ENCODE measurements around the gene GPD1.

- no peak for TF ChIP-seq POLR2A (IDR thresholded peaks at IDR 0.05)
- TF ChIP-seq CTCF (IDR thresholded peaks at IDR 0.05) = no peak
These were observed 30.6 kb upstream of the GPD1 start for GRCh38 chr12:50073206-50073605.
